ENCODE measurements around the gene FDXACB1.

Gene FDXACB1

DNA sequence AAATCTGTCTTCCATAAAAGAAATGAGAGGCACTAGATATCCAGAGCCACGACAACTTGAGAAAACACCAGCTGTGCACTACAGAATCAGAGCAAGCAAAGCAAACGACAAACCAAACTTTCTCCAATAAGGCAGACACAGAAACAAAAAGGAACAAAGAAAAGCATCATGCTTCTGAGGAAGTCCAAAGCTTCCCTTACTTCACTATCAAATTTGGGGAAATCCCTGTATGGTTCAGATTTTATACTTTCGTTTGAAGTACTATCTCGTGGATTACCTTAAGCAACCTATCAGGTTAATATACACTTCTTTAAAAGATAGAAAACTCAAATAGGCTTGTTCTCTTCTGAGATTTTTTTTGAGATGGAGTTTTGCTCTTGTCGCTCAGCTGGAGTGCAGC lies 35.3 kb downstream of the FDXACB1 start:
- DNase-seq = no peak

DNA sequence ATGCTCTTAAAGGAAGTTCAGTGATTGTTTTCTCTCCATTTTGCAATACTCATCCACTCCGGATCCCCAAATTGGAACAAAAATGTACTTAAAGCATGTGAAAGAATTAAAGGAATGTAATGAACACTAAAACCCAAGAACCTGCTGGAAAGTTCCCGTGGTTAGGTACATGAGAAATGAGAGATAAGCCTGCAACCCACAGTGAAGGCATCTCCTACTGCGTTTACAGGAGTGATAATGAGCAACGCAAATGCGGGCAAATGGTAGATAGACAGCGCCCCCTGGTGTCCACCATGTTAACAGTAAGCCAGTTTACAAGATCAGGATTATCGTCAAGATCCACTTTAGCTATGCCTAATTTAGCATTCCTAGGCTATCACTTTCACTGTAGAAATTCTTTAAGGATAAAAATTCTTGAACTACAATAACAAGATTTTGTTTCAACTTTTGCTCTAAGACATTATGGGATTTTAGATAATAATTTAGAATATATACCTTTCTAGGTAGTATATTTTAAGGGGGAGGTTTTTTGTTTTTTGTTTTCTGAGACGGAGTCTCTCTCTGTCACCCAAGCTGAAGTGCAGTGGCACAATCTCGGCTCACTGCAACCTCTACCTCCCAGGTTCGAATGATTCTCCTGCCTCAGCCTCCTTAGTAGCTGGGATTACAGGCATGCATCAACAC lies 37.5 kb downstream of the FDXACB1 start:
- peak; percentile 52 to 82 (median 76) for DNase-seq

- no peak for DNase-seq
These were observed 38.8 kb downstream of the FDXACB1 start for GRCh38 chr11:111840143-111840542.

DNA sequence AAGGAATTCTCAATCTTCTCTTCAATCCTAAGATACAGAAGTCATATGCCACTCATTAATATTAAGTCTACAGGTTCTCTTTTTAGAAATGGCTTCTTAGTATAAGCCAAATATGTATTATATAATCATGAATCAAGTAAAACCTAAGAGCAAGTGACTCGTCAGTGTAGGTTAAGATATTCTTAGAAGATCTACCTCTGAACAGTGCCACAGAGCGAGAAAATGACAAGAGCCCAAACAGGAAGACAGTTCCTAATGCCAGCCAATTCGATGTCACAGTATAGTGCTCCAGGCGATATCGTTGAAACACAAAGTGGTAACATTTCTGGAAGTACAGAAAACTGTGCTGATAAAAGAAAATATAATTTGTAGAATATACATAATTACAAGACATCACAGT lies 40.9 kb downstream of the FDXACB1 start:
- DNase-seq = no peak

- DNase-seq = no peak
These were observed 41.5 kb downstream of the FDXACB1 start for GRCh38 chr11:111837366-111837891.

GRCh38 chr11:111836721-111837120 lies 42.2 kb downstream of the FDXACB1 start:
- DNase-seq = no peak

DNA sequence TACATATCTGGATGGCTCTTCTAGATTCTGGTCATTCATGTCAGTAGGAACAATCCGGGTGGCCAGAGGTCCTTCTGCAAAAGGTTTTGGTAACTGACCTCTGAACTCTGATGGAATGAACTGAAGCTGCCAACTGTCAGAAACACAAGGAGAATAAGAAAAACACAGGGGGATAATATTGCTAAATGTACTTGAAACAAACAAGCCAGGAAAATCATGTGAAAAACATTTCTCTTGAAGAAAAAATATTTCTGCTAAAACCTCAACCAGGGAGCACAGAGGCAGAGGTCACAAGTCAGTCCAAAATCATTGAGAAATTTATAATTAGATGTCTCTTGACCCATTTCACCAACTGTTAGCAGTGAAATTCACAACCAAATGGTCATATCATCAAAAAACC lies 42.8 kb downstream of the FDXACB1 start:
- no peak for DNase-seq

GRCh38 chr11:111835665-111836064 lies 43.3 kb downstream of the FDXACB1 start:
- DNase-seq = no peak

- no peak for DNase-seq
These were observed 44.4 kb downstream of the FDXACB1 start for GRCh38 chr11:111834432-111835163.

- DNase-seq = no peak
These were observed 45.4 kb downstream of the FDXACB1 start for GRCh38 chr11:111833524-111833923.

DNA sequence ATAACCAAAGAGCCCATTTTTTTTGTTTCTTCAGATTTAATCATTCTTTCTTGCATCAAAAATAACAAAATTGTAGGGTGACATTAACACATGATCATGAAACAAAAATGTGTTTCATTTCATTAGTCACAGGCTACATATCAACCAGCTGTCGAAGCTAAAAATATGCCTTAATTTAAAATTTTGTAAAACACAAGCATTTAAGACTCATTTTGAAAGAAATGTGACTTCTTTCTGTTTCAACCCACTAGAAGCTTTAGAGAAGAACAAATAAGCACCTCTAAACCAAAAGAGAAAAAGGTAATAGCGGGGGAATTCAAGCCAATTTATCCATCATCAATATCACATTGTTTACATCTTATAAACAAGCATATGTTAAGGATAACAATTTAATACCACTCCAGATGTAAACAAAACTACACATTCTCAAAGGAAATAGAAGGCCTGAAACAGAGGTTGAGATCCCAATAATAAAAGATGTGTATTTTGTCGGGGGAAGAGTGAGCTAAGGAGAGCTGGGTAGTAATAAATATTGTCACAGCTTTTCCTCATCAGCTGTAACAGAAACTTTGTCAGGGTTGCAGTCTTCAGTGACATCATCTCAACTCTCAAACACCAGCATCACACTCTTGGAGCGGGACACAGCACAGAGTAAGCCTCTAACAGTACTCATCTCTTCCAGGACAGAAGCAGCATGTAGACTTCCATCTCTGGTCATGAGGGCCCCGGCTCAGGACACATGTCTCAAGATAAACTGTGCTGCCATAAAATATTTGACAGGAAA lies 49.6 kb downstream of the FDXACB1 start:
- DNase-seq = no peak

DNA sequence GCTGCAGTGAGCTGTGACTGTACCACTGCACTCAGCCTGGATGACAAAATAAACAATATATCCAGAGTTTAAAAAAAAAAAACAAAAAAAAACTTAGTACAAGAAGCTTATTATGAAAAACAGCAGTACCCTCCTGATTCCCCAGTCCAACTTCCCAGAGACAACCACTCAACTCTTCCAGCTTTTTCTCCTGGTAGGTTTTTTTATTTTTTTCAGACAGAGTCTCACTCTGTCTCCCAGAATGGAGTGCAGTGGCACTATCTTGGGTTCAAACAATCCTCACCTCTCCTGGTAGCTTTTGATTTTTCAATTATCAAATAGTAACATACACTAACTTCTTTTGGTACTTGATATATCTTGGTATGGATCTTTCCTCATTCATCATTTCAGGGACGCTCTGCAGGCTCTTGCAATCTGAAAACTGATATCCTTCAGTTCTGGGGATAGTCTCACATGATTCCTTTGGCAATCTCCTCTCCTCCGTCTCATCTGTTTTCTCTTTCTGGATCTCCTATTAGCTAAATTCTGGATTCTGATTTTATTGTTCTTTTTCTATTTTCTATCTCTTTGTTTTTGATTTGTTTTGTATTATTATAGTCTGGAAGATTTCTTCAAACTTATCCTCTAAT lies 52.5 kb downstream of the FDXACB1 start:
- DNase-seq = no peak
